WTC11 (cell line): ENCODE results near the gene CFAP251. TPM values are rescaled to one million over a fixed set of nuclear protein-coding genes. Genes with fewer than 3 reads are reported as not detected.

Source experiments
- ATAC-seq: fragments of 200-7000 bp; cut with Tn5 transposase; 2 replicates; pipeline ENCODE4 v1.10.0; 2021; ENCODE audit warnings: mild to moderate bottlenecking, moderate library complexity
- CTCF ChIA-PET: fragments of 300-600 bp; sonication (Branson Sonifier 250); formaldehyde crosslinking; loops from one replicate; lab custom pipeline; 2021; ENCODE audit warnings: antibody characterized with exemption; lab: Charles Lee
- POLR2A ChIA-PET: fragments of 350-600 bp; sonication (Branson Sonifier 250); formaldehyde crosslinking; loops from one replicate; lab custom pipeline; 2021; ENCODE audit warnings: antibody characterized with exemption; lab: Charles Lee
- DNase-seq: peaks from one replicate; pipeline ENCODE4 v3.0.0; 2021; ENCODE audit warnings: low spot score
- H3K27ac Mint-ChIP-seq: 2 replicates; pipeline ENCODE4 v1.8.0; 2021; ENCODE audit warnings: mixed read lengths
- H3K27me3 Mint-ChIP-seq: 2 replicates; pipeline ENCODE4 v1.8.0; 2021; ENCODE audit warnings: low read depth, mild to moderate bottlenecking, moderate library complexity, mixed read lengths
- H3K36me3 Mint-ChIP-seq: 2 replicates; pipeline ENCODE4 v1.8.0; 2021; ENCODE audit warnings: mixed read lengths
- H3K4me1 Mint-ChIP-seq: 2 replicates; pipeline ENCODE4 v1.8.0; 2022; ENCODE audit warnings: mixed read lengths
- H3K4me3 Mint-ChIP-seq: 2 replicates; pipeline ENCODE4 v1.8.0; 2021; ENCODE audit warnings: mild to moderate bottlenecking, moderate library complexity, mixed read lengths
- H3K9me3 Mint-ChIP-seq: 2 replicates; pipeline ENCODE4 v1.8.0; 2021; ENCODE audit warnings: mixed read lengths
- ATF6 ChIP-seq: sonication (generic); formaldehyde crosslinking; IDR thresholded peaks from 2 replicates; pipeline ENCODE4 v1.8.1; 2023; ENCODE audit warnings: mild to moderate bottlenecking, missing genetic modification reagents
- CREB1 ChIP-seq: sonication (generic); formaldehyde crosslinking; IDR thresholded peaks from 2 replicates; pipeline ENCODE4 v1.8.0; 2023; ENCODE audit warnings: mild to moderate bottlenecking, missing genetic modification reagents
- FOXP1 ChIP-seq: sonication (generic); formaldehyde crosslinking; IDR thresholded peaks from 2 replicates; pipeline ENCODE4 v1.8.0; 2022; ENCODE audit warnings: missing genetic modification reagents, mild to moderate bottlenecking, moderate library complexity, borderline replicate concordance
- GABPB1 ChIP-seq: sonication (generic); formaldehyde crosslinking; IDR thresholded peaks from 2 replicates; pipeline ENCODE4 v1.8.1; 2023; ENCODE audit warnings: mild to moderate bottlenecking, missing genetic modification reagents
- GRHL2 ChIP-seq: fragments of 250-450 bp; sonication (Bioruptor Pico); IDR thresholded peaks from 2 replicates; pipeline ENCODE4 v1.8.0; 2022; ENCODE audit warnings: mild to moderate bottlenecking, moderate library complexity; ENCODE audit not compliant: insufficient replicate concordance, severe bottlenecking
- JUN ChIP-seq: sonication (generic); formaldehyde crosslinking; IDR thresholded peaks from 2 replicates; pipeline ENCODE4 v1.8.0; 2023; ENCODE audit warnings: mild to moderate bottlenecking, missing genetic modification reagents
- NFE2L1 ChIP-seq: sonication (generic); formaldehyde crosslinking; IDR thresholded peaks from 2 replicates; pipeline ENCODE4 v1.8.1; 2023; ENCODE audit warnings: missing genetic modification reagents
- SP1 ChIP-seq: sonication (generic); formaldehyde crosslinking; conservative IDR thresholded peaks from 2 replicates; pipeline ENCODE4 v1.8.1; 2022; ENCODE audit warnings: missing genetic modification reagents
- TCF7 ChIP-seq: sonication (generic); formaldehyde crosslinking; IDR thresholded peaks from 2 replicates; pipeline ENCODE4 v1.8.0; 2022; ENCODE audit warnings: mild to moderate bottlenecking, low read depth, missing genetic modification reagents, moderate library complexity
- TEAD1 ChIP-seq: sonication (generic); formaldehyde crosslinking; IDR thresholded peaks from 2 replicates; pipeline ENCODE4 v1.8.0; 2022; ENCODE audit warnings: mild to moderate bottlenecking, missing genetic modification reagents
- USF2 ChIP-seq: sonication (generic); formaldehyde crosslinking; IDR thresholded peaks from 2 replicates; pipeline ENCODE4 v1.8.1; 2023; ENCODE audit warnings: mild to moderate bottlenecking, missing genetic modification reagents, moderate library complexity
- ZBTB21 ChIP-seq: sonication (generic); formaldehyde crosslinking; IDR thresholded peaks from 2 replicates; pipeline ENCODE4 v1.8.1; 2023; ENCODE audit warnings: mild to moderate bottlenecking, missing genetic modification reagents, borderline replicate concordance
- ZNF281 ChIP-seq: sonication (generic); formaldehyde crosslinking; IDR thresholded peaks from 2 replicates; pipeline ENCODE4 v1.8.0; 2023; ENCODE audit warnings: mild to moderate bottlenecking, missing genetic modification reagents
- ZNF416 ChIP-seq: fragments of 250-450 bp; sonication (Bioruptor Pico); IDR thresholded peaks from 2 replicates; pipeline ENCODE4 v1.9.0; 2021; ENCODE audit warnings: mild to moderate bottlenecking, inconsistent platforms
- ZNF671 ChIP-seq: fragments of 250-450 bp; sonication (Bioruptor Pico); IDR thresholded peaks from 2 replicates; pipeline ENCODE4 v1.8.0; 2021; ENCODE audit warnings: mild to moderate bottlenecking
- total RNA-seq: library from RNA; stranded (reverse); gene quantifications from 3 replicates; pipeline ENCODE4 v1.2.3, GENCODE V29; 2021

Gene CFAP251
- total RNA-seq, 1 experiment from 2014 or later, result 3.1 TPM

- TF ChIP-seq ZBTB21 (no peak), TCF7 (CRISPR knock-in tag) (no peak), TEAD1 (no peak)
These were observed 50.5 kb downstream of the CFAP251 start (continued) for GRCh38 chr12:121968876-121969275.

GRCh38 chr12:121969726-121970125 lies 51.3 kb downstream of the CFAP251 start:
- Mint-ChIP-seq H3K27me3 (peaks cover 4% of the 10 kb centered on the region), H3K27ac (no peak overlapping the region), H3K4me1 (0 out of 2 replicates have a peak, but pooled peaks cover 3% of the 10 kb centered on the region), H3K36me3 (peaks cover 24% of the 10 kb centered on the region), H3K9me3 (peaks cover 22% of the 10 kb centered on the region), H3K4me3 (no peak overlapping the region)
- no peak for TF ChIP-seq FOXP1
- no peak for TF ChIP-seq ZNF671
- TF ChIP-seq TEAD1, result no peak
- no peak for TF ChIP-seq NFE2L1 (CRISPR knock-in tag)
- TF ChIP-seq SP1, result no peak
- no peak for TF ChIP-seq GABPB1 (CRISPR knock-in tag)
- TF ChIP-seq ZNF416 (CRISPR knock-in tag), result no peak
- DNase-seq (no peak), ATAC-seq (no peak)
- POLR2A ChIA-PET, result no interaction called here
- CTCF ChIA-PET, result interaction anchor here (1.2 kb wide), 1 partner anchor 175 kb away, joined by 4 read pairs; no protein-coding TSS in a partner anchor

- Mint-ChIP-seq H3K4me1 (peaks cover 5% of the 10 kb centered on the region; the same call in 1 of the 2 replicates), H3K27ac (no peak overlapping the region)
- TF ChIP-seq ZBTB21 (no peak), USF2 (no peak), GRHL2 (no peak), ATF6 (no peak), ZNF281 (CRISPR knock-in tag) (no peak), JUN (no peak), CREB1 (CRISPR knock-in tag) (no peak)
- TF ChIP-seq, all 79 proteins: peak for 0
- Mint-ChIP-seq H3K27me3 (peaks cover 4% of the 10 kb centered on the region), H3K9me3 (peaks cover 22% of the 10 kb centered on the region), H3K4me3 (no peak overlapping the region), H3K36me3 (peaks cover 24% of the 10 kb centered on the region)
- DNase-seq (no peak), ATAC-seq (no peak)
- ChIA-PET POLR2A (no interaction called here), CTCF (interaction anchor here (1.0 kb wide), 2 partner anchors 84 to 160 kb away, joined by 3 read pairs; no protein-coding TSS in a partner anchor)
These were observed 52.3 kb downstream of the CFAP251 start for GRCh38 chr12:121970581-121971300.
